ENCODE data around the gene B9D2.
A peak's percentile ranks its signal among the peaks of the same experiment; 100 is the strongest.

Gene B9D2

GRCh38 chr19:41402010-41402409 lies 38.1 kb upstream of the B9D2 start:
- CTCF ChIA-PET: interaction anchor here (0.9 to 1.2 kb wide), 2 partner anchors 31 to 34 kb away, joined by 3 to 5 read pairs; no protein-coding TSS in a partner anchor
- no peak for TF ChIP-seq ZNF394 (tag by site-specific recombination; IDR thresholded peaks at IDR 0.05; ENCODE audit: borderline replicate concordance)
- no peak for TF ChIP-seq MEIS1 (CRISPR knock-in tag; IDR thresholded peaks at IDR 0.05; ENCODE audit: borderline replicate concordance)
- no peak for TF ChIP-seq ZNF2 (tag by site-specific recombination; IDR thresholded peaks at IDR 0.05)
- TF ChIP-seq ZNF621 (tag by site-specific recombination; IDR thresholded peaks at IDR 0.05): no peak
- no peak for TF ChIP-seq ZNF335 (tag by site-specific recombination; conservative IDR thresholded peaks at IDR 0.05)
- TF ChIP-seq EGR2 (tag by site-specific recombination; IDR thresholded peaks at IDR 0.05; ENCODE audit: low read depth): peak; percentile 62
- no peak for TF ChIP-seq ZNF26 (tag by site-specific recombination; IDR thresholded peaks at IDR 0.05)
- no peak for TF ChIP-seq ZNF707 (tag by site-specific recombination; IDR thresholded peaks at IDR 0.05)
- peak; percentile 58 for TF ChIP-seq ZFHX2 (tag by site-specific recombination; conservative IDR thresholded peaks at IDR 0.05)
- Histone ChIP-seq H3K27ac (ENCODE audit: extremely low read depth, low read depth, low read length) (no peak overlapping the region), H3K36me3 (ENCODE audit: control insufficient read depth in 2 of 2, insufficient read depth in 1 of 2, low read length in 2 of 2) (no peaks in the 10 kb centered on the region), H3K4me1 (ENCODE audit: control insufficient read depth, insufficient read depth, low read length) (peaks cover 9% of the 10 kb centered on the region; the same call in 1 of the 2 replicates), H3K4me3 (ENCODE audit: low read depth, low read length) (no peak overlapping the region), H3K9me3 (ENCODE audit: control insufficient read depth, insufficient read depth, low read depth, low read length) (no peaks in the 10 kb centered on the region)
- POLR2A ChIA-PET: no interaction called here

- TF ChIP-seq ZNF626 (tag by site-specific recombination; IDR thresholded peaks at IDR 0.05) (no peak), ZNF837 (tag by site-specific recombination; IDR thresholded peaks at IDR 0.05) (no peak), SP3 (tag by site-specific recombination; IDR thresholded peaks at IDR 0.05) (no peak), PRDM1 (tag by site-specific recombination; IDR thresholded peaks at IDR 0.05) (no peak), PRDM2 (tag by site-specific recombination; IDR thresholded peaks at IDR 0.05; ENCODE audit: borderline replicate concordance) (no peak), ELK4 (IDR thresholded peaks at IDR 0.05; ENCODE audit: borderline replicate concordance, low read depth, low read length) (no peak), KLF10 (tag by site-specific recombination; IDR thresholded peaks at IDR 0.05) (no peak)
- peaks cover 10% of the 10 kb centered on the region; the same call in 1 of the 2 replicates for H3K4me1 ChIP-seq (ENCODE audit: control insufficient read depth, insufficient read depth, low read length)
- CTCF ChIA-PET: no interaction called here
- no peak overlapping the region for H3K27ac ChIP-seq (ENCODE audit: extremely low read depth, low read depth, low read length)
- H3K9me3 ChIP-seq (ENCODE audit: control insufficient read depth, insufficient read depth, low read depth, low read length): no peaks in the 10 kb centered on the region
- POLR2A ChIA-PET: interaction anchor here (1.6 kb wide), 1 partner anchor 8 kb away, joined by 3 read pairs; no protein-coding TSS in a partner anchor
- no peaks in the 10 kb centered on the region for H3K36me3 ChIP-seq (ENCODE audit: control insufficient read depth in 2 of 2, insufficient read depth in 1 of 2, low read length in 2 of 2)
- no peak overlapping the region for H3K4me3 ChIP-seq (ENCODE audit: low read depth, low read length)
Observed at GRCh38 chr19:41401483-41401882, 37.5 kb upstream of the B9D2 start.
